BE2C (cell line): Measurements from ENCODE around the gene PEX16.

Experiments used
- DNase-seq: peaks from one replicate; pipeline ENCODE4 v3.0.0-alpha.2; 2020
- H3K27me3 ChIP-seq: fragments of 250-450 bp; sonication (Bioruptor Pico); 2 replicates; pipeline ENCODE4 v1.5.1; 2020; ENCODE audit warnings: mild to moderate bottlenecking
- H3K36me3 ChIP-seq: fragments of 250-450 bp; sonication (Bioruptor Pico); 2 replicates; pipeline ENCODE4 v1.5.1; 2020; ENCODE audit warnings: mild to moderate bottlenecking
- H3K4me1 ChIP-seq: fragments of 250-450 bp; sonication (Bioruptor Pico); 2 replicates; pipeline ENCODE4 v1.5.1; 2020
- H3K4me3 ChIP-seq: 2 replicates; pipeline ENCODE4 v1.5.1; 2011; ENCODE audit warnings: low read depth, low read length
- H3K9me3 ChIP-seq: fragments of 250-450 bp; sonication (Bioruptor Pico); 2 replicates; pipeline ENCODE4 v1.5.1; 2020
- TF ChIP-seq, protein P1 (sequence below): IDR thresholded peaks from 2 replicates; pipeline ENCODE4 v1.5.1; 2012; ENCODE audit warnings: mild to moderate bottlenecking, low read depth, low read length

Gene PEX16

DNA sequence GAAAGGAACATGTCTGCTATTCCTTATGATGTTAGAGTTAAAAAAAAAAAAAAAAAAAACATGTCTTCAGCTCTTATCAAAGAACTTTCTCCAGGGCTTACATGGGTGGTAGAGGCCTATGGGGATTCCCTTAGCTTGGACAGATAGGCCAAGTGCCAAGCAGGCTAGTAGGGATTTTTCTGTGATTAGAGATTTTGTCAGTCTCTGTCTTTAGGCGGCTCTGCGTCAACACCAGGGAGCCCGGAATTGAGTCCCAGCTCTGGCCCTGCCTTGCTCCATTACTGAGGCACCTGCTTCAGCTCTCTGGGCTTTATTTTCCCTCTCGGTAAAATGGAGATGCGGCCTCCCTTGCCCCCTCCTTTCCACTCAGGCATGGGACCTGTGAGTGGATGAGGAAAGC lies 57.3 kb downstream of the PEX16 start:
- H3K9me3 ChIP-seq: no peaks in the 10 kb centered on the region
- H3K36me3 ChIP-seq: peaks cover 10% of the 10 kb centered on the region
- no peak overlapping the region for H3K4me3 ChIP-seq
- H3K4me1 ChIP-seq: peaks cover 8% of the 10 kb centered on the region; the same call in 1 of the 2 replicates
- H3K27me3 ChIP-seq: no peaks in the 10 kb centered on the region
- TF ChIP-seq, protein P1, sequence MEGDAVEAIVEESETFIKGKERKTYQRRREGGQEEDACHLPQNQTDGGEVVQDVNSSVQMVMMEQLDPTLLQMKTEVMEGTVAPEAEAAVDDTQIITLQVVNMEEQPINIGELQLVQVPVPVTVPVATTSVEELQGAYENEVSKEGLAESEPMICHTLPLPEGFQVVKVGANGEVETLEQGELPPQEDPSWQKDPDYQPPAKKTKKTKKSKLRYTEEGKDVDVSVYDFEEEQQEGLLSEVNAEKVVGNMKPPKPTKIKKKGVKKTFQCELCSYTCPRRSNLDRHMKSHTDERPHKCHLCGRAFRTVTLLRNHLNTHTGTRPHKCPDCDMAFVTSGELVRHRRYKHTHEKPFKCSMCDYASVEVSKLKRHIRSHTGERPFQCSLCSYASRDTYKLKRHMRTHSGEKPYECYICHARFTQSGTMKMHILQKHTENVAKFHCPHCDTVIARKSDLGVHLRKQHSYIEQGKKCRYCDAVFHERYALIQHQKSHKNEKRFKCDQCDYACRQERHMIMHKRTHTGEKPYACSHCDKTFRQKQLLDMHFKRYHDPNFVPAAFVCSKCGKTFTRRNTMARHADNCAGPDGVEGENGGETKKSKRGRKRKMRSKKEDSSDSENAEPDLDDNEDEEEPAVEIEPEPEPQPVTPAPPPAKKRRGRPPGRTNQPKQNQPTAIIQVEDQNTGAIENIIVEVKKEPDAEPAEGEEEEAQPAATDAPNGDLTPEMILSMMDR: no peak
- no peak for DNase-seq
